Nucleus accumbens (tissue), 56 donors: ENCODE results near the gene CD24.
"Not testable (repeated sequence)": the region's sequence is repeated elsewhere in the genome, so short reads cannot be mapped to it uniquely, and the experiment has no call there.

Experiments
- DNase-seq, 56 donors: peaks; one replicate each; lab custom pipeline; 2025; lab: John Stamatoyannopoulos, UW

CD24 gene, protein sequence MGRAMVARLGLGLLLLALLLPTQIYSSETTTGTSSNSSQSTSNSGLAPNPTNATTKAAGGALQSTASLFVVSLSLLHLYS

DNA sequence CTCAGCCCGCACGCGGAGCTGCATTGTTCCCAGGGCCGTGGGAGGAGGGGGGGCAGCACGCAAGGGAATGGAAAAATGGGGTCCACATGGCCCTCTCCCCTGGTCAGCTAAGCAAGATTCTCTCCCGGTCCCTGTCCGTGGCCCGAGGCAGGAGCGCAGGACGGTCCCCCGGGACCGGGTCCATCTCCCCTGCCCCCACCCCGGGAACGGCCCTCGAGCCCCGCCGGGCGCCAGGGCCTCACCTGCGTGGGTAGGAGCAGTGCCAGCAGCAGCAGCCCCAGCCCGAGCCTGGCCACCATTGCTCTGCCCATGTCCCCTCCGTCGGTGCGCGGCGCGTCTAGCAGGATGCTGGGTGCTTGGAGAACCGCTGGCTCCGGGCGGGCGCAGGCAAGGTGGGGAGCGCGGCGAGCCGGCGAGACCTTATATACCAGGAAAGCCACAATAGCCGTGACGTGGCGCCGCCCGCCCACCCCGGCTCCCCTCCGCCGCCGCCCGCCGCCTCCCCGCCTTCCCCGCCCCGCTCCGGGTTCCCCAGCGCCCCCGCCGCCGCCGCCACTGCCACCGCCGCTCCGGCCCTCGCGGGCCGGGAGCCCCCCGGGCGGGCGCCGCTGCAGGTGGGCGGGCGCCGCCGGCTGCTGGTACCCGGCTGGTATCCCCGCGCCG lies at the start of gene CD24:
CD24 (minus strand) TSS at position 394 of the 663 bp plus-strand sequence; CDS start at position 311, 83 bp downstream.
- peak in 1 of 56 donors; percentile 24 for DNase-seq

DNA sequence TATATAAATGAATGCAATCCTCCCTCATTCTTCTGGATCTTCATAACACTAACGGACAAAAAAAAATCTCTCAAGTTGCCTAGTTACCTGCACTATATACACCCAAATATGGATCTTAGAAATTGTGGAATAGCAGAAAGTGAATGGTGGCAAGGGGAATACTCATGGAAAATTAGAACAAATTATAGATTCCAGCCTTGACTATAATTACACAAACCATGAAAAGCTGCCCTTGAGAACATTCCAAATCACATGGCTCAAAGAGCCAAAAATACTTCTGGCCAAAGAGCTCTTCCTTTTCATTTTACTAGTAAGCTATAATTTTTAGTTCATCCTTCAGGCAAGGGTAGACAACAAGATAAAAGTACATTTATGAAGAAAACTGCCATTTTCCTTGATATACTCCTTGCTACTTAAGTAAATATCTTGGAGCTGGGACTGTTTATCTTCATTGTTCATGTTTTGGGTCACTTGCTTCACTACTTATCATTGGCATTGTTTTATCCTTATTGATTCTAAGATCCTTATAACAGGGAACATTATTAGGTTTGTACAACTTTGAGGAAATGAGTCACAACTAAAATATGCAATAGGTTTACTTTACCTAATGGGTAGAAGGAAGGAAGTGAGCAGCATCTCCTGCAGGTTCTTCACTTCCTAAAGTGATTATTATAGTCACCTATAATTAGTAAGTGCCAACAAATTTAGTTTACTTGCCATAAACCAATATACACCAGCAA lies 47.1 kb upstream of the CD24 start:
- no peak for DNase-seq

DNA sequence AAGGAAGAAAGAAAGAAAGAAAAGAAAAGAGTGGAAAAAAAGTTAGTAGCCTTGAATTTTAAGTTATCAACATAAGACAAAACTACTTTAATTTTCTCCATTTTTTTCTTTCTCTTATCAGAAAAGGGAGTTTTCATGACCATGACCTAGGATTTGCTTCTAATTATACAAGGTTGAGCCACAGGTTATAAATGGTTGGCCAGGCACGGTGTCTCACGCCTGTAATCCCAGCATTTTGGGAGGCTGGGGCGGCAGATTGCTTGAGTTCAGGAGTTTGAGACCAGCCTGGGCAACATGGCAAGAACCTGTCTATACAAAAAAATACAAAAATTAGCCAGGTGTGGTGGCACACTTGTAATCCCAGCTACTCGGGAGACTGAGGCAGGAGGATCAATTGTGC lies 45.7 kb upstream of the CD24 start:
- no peak for DNase-seq

DNA sequence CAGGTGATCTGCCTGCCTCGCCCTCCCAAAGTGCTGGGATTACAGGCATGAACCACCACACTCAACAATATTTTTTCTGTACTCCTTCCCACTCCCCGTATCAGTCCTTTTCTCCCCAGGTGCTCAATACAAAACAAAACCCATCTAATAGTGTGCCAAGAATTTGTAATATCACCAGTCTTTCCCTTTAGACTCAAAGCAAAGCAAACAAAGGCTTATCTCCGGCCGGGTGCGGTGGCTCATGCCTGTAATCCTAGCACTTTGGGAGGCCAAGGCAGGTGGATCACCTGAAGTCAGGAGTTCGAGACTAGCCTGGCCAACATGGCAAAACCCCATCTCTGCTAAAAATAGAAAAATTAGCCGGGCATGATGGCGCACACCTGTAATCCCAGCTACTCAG lies 45.1 kb upstream of the CD24 start:
- not testable (repeated sequence) for DNase-seq

DNA sequence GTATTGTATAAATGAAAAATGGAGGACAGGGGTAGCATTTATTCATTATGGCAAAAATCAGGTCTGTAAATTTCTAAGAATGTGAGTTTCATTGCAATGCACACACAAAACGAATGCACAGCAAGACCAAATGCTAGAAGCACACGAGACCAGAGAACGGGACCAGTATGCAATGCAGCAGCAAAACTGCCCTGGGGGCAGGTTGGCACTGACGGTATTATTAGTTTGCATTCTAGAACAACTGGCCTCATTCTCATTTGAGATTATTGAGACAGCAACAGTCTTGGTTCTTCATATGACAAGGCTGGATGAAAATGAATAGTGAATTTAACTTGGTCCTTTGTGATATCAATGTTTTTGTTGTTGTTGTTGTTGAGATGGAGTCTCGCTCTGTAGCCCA lies 44.5 kb upstream of the CD24 start:
- DNase-seq: no peak

DNA sequence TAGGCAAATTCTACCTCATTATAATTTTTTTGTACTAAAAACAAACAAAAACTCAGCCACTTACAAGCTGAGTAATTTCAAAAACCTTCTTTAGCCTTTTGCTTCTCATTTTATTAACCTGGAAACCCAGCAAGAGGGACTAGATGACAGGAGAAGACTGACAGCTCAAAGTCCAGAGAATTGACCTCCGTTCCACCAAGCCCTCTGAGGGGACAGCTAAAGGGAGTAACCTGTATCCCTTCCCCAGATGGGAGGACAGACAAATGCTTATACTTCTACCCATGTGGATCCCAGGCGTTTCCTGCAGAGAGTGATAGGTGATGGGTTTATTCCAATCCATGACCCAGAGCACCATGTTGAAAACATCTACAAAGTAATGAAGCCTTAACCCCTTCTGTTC lies 35.0 kb upstream of the CD24 start:
- DNase-seq: no peak

DNA sequence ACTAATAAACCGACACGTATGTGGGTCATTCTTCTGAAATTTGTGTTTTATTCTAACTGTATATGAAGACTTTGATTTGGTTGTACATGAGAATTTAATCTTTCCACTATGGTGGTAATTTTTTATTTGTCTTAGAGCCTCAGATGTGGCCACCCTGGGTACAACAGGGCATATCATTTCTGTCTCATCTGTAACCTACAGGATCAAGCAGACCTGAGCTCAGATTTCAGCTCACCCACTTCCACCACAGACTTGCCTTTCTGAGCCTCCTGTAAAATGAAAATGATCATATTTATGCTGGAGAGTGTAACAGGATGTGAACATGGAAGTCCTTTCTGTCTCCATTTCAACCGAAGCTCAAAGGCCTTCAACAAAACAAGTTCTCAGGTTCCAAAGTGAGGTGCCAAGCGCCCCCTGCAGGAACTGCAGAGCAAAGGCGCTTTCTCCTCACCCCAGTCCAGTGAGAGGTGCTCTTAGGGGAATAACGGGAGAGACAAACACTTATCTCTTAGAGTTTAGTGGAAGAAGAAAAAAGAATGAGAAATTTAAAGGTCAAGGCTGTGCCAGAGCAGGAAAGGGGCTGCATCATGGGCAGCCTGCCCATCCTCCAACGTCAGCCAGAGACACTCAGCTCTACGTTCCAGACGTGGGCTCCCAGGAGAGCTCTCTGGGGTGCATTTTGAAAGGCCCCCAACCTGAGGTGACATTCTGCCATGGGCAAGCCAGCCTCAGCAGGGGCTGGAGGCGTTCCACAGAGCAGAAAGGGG lies 23.0 kb upstream of the CD24 start:
- DNase-seq: peak in 14 of 56 donors; percentile 1 to 29 (median 6)

DNA sequence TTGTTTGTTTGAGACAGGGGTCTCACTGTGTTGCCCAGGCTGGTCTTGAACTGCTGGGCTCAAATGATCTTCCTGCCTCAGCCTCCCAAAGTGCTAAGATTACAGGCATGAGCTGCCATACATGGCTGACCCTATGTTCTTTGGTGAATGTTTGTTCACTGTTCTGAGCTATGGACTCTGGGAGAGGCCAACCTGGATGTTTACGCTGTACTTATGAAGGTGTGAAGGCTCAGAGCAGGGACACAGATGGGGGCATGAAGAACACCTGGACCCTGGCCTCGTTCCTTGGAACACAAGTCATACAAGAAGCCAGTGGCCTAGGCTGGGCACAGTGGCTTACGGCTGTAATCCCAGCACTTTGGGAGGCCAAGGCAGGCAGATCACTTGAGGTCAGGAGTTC lies 21.1 kb upstream of the CD24 start:
- no peak for DNase-seq

DNA sequence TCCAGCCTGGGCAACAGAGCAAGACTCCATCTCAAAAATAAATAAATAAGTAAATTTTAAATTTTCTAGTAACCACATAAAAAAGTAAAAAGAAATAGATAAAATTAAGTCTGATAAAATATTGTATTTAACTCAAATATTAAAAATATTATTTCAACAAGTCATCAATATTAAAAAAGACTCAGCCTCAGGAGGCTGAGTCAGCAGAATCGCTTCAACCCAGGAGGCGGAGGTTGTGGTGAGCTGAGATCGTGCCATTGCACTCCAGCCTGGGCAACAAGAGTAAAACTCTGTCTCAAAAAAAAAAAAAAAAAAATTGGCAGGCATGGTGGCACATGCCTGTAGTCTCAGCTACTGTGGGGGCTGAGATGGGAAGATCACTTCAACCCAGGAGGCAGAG lies 15.2 kb upstream of the CD24 start:
- DNase-seq: not testable (repeated sequence)

DNA sequence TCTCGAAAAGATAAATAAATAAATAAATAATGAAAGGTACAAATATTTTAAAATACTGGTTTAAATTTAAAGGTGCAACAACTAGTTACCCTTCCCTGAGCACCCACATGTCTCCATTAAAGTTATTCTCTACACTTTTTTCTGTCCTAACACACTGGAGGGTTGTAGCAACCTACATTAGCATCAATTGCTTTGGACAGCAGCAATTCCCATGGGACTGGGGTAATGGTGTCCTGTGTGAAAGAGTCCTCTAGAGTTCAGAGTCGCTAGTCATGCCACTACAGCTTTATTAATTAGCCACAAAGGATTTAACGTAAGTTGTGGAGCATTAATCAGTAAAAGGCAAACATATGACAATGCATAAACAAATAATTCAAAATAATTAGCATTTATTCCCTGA lies 14.1 kb upstream of the CD24 start:
- DNase-seq: no peak

DNA sequence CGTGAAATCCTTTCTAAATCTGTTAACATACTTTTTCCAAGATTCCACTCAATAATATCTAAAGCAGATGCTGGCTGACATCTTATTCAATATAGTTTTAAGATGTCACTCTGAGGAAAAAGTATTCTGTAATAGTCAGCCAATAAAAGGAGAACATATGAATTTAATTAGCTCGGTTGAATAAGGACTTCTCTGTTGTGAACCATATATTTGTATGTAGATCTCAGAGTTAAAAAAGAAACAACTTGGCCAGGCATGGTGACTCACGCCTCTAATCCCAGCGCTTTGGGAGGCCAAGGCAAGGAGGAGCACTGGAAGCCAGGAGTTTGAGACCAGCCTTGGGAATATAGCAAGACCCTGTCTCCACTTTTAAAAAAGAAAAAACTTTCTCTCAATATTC lies 7.4 kb upstream of the CD24 start:
- no peak for DNase-seq

DNA sequence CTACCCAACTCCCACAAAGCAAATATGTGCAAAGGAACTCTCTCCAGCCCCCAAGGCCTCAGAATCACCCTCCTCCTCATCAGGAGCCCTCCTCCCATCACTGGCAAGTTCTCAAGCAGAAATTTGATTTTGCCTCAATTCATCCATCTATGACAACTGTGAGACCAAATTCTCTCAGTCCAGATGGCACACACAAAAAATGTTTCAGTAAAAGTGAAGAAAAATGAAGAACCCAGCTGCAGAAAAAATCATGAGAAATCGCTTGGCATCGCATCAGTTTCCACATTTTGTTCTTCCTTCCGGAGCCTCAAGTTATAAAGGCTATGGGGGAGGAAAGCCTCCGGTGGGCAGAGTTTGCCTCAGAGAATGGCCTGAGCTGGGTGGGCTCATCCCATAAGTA lies 6.4 kb upstream of the CD24 start:
- DNase-seq: no peak

DNA sequence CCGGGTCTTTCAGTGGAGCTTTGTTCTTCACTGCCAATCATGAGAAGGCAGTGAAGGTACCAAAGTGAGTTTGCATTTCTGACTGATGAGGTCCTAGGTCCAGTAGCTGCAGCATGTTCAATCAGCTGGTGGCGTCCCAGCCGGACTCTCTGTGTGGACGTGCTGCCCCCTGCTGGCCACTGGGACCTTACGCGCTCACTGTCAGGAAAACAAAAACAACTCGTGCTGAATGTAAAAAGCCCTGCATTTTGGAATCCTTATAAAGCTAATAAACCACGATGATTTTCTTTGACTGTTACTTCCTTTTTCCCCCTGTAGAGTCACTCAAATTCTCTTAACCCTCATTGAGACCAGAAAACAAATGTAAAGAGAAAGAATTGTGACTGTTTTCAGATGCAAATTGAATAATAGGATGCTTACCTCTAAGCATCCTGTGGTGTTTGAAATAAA lies 4.9 kb upstream of the CD24 start:
- DNase-seq: peak in 52 of 56 donors; percentile 9 to 91 (median 58)

DNA sequence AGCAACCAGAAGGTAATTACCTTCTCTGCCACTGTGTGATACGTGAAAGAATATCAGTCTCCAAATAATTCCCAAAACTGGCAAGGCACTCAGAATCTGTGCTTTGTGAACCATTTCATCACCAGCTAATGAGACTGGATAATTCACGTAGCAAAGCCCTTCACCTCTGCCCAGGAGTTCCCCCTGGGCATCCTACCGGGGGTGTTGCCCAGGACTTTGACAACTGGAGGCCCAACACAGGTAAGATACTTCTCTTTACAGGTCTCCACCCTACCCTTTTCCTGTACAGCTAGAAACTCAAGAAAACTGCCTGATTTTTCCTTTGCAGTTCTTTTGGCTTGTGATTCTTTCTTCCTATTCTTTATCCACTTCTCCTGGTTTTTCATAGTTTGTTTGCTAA lies 2.7 kb upstream of the CD24 start:
- no peak for DNase-seq

DNA sequence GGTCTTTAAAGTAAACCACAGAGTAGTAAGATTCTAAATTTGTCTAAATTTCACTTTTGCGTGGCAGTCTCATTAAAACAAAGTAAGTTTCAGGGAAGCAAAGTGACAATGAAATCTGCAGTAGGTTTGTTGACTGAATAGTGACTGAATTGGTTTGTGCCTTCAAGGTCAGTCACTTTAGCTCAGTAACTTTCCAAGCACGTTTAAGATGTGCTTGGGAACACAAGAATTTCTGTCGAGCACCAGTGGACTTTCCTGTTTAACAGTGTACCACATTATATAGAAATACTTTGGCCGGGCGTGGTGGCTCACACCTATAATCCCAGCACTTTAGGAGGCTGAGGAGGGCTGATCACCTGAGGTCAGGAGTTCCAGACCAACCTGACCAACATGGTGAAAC lies 1.7 kb upstream of the CD24 start:
- DNase-seq: no peak

DNA sequence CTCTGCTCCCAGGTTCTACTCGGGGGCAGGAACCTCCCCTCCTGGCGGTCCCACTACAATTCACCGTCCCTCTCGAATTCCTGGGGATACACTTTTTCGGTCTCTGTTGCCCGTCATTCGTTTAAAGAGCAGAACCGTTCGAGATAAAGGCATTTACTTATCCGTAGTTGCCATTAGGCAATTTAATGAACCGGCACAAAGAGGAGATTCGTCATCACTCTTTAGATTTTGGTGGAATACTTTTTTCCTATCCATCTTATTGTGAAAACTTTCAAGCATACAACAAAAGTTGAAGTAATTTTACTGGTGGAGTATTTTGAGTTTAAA lies 1.2 kb upstream of the CD24 start:
- DNase-seq: no peak

DNA sequence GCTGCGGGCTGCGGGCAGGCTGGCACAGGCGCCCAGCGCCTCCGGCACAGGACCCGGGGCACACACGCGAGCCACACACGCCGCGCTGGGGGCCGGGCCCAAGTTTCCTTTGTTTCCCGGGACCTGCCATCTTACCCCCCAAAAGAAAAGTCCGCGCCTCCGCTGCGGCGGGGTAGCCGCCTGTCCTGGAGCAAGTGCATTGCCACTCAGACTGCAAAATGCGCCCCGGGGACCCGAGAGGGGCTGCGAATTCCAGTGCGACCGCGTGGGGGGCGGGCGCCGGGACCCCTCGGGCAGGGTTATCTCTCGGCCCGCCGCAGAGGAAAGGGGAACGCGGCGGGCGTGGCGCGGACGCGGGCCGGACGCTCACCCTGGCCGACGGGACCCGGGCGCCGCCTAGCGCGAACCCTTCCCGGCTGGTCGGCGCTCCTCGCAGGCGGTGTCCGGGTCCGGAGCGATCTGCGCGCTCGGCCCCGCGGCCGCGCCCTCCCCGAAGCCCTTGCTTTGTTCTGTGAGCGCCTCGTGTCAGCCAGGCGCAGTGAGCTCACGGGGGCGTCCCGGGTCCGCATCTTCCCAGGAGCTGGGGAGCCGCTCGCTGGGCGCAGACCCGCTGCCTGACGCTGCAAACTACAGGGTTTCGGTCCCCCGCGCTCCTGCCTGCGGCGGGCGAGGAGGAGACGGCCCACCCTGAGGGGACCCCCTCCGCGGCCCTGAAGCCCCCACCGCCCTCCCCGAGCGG lies 639 bp upstream of the CD24 start:
- DNase-seq: no peak

DNA sequence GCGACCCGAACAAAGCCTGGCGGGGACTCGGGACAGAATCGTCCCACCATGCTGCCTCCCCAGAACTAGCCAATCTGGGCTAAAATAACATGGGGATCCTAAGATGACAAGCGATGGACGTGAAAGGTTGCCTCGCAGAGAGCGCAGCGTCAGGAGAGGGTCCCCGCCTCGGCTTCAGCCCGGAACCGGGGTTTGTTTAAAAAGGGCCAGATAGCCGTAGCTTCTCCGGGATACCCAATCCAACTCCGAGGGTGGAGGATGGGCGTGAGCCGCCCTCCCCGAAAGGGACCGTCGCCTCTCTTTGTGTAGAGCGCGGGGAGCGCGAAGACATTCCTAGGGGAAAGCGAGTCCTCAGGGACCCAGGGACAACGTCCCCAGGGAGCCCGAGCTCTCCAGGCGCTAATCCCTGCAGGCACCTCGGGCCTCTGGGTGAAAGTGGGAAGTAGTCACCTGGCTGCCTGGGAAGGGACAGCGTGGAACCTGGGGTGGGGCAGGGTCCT lies 643 bp downstream of the CD24 start:
- no peak for DNase-seq

DNA sequence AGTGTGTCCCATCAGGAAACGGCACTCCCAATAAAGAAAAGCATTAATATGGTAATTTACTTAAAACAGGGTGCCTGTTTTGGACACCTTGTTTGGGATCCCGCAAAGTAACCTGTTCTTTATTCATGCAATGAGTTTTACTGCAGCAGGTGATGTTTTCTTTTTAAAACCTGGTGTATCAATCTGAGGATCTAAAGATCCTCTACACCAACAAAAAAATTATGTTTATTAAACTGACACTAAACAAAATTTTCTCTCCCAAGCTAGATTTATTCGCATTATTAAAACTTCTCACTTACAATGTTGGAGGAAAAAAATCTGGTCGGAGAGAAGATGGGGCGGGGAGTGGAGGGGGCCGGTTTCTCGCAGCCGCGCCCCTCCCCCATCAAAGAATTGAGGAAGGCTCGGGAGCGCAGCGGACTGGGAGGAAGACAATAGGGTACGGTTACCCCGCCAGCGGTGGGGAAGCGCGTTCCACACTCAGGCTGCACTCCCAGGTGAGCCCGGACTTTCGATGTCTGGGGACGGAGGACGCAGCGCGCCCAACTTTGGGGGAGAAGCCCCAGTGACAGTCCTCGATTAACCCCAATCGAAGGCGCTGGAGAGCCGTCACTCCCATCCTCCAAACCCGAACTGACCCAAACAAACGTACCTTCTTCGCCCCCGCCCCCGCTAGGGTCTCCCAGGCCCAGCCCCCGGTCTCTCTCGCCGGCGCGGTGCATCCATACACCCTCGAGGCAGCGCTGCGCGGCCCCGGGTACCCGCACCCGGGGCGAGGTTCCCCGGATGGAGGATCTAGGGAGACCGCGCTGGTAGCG lies 1.3 kb downstream of the CD24 start:
- DNase-seq: no peak

DNA sequence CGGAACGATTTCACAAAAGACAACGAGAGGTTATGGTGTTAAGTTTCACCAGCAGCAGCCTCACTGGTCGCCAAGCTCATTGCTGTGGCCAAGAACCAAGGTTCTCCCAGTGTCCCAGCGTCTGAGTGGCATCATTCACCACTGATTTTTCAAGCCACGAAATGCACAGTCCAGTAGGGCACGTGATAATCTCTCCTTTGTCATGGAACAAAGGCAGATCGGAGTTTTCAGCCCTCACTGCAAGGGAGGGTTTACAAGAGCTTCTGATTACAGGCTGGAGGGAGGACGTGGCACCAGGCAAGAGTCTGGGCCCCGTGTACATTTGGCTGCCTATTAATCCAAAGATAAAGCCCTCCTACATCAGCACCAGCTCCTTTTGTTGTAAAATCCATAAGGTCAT lies 2.0 kb downstream of the CD24 start:
- no peak for DNase-seq
